ENCODE data around the gene GPR17.

The GPR17 gene

GRCh38 chr2:127671557-127672302, 25.8 kb downstream of the GPR17 start:
- no peak for DNase-seq (ENCODE audit: low read depth)

DNA sequence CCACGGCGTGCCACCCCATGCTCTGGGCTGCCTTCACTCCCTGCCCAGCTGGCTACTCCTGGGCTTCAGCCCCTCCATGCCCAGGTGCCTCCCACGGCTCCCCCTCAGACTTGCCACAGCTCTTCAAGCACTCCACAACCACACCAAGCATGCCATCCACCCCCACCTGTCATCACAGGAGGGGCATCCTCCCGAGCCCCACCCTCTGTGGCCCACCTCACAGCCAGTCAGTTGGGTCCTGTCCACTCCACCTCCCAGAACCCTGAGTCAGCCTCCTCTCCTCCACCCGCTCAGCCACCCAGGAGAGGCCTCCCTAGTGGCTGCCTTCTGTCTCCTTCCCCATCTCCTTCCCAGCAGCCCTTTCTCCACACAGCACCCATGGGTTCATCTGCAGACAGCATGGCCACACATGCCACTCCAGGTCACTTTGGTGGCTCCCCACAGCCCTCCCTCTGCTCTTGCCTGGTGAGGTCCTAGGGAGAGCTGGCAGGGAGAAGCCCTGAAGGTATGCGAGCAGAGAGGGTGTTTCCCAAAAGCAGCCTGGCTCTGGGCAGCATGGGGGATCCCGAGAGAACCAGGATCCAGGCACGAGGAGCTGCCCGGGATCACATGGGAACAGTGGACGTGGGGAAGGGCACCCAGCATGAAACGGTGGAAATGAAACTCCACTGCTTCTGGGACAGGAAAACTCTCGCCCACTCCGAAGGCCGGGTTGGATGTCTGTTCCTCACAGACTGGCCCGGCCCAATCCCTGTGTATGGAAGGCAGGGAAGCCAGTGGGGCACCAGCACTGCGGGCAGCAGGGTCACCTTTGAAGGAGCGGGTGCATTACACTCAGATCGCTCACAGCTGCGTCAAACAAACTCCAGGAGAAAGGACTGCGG, 26.6 kb downstream of the GPR17 start:
- DNase-seq (ENCODE audit: low read depth): no peak

GRCh38 chr2:127673291-127674069, 27.5 kb downstream of the GPR17 start:
- DNase-seq (ENCODE audit: low read depth): no peak

- DNase-seq (ENCODE audit: low read depth): no peak
These were observed 28.6 kb downstream of the GPR17 start for GRCh38 chr2:127674241-127675209.

GRCh38 chr2:127675331-127676261, 29.6 kb downstream of the GPR17 start, which contains the start of gene LIMS2:
TSS of gene LIMS2 (minus strand) at chr2:127675530. CDS start at chr2:127675024, 506 bp downstream.
- no peak for DNase-seq (ENCODE audit: low read depth)

- no peak for DNase-seq (ENCODE audit: low read depth)
These were observed 31.0 kb downstream of the GPR17 start for GRCh38 chr2:127676906-127677305.

DNA sequence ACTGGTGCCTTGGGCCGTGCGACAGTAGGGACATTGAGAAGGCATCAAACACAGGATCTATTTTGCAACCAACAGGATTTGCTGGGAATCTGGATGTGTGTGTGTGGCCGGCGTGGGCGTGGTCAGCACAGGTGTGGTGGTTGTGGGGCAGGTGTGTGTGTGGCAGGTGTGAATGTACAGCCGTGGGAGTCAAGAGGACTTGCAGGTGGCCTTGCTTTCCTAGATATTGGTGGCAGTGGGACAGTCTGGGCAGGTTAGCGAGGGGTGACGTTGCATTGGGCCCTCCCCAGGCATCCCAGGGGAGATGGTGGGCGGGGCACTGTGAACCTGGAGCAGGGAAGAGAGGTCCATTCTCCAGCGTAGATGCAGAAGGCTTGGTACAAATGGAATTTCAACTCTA, 32.6 kb downstream of the GPR17 start:
- no peak for DNase-seq (ENCODE audit: low read depth)

DNA sequence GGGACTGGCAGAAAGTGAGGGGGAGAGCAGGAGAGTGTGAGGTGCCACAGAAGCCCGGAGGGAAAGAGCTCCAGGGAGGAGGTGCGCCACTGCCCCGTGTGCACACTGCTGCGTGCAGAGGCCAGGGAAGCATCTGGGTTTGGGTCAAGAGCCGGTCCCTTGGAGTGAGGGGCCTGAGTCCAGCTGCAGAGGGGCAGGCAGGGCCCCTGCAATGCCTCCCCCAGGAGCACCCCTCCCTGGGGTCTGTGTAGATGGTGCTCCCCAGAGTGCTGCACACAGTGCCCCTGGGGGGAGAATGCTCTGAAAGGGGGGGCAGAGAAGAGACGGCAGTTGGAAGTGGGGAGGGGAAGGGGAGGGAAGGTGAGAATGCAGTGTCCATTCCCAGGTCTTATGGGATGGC, 33.0 kb downstream of the GPR17 start:
- DNase-seq (ENCODE audit: low read depth): no peak

GRCh38 chr2:127679680-127680361, 33.9 kb downstream of the GPR17 start:
- no peak for DNase-seq (ENCODE audit: low read depth)

GRCh38 chr2:127680706-127681287, 34.8 kb downstream of the GPR17 start:
- no peak for DNase-seq (ENCODE audit: low read depth)

DNA sequence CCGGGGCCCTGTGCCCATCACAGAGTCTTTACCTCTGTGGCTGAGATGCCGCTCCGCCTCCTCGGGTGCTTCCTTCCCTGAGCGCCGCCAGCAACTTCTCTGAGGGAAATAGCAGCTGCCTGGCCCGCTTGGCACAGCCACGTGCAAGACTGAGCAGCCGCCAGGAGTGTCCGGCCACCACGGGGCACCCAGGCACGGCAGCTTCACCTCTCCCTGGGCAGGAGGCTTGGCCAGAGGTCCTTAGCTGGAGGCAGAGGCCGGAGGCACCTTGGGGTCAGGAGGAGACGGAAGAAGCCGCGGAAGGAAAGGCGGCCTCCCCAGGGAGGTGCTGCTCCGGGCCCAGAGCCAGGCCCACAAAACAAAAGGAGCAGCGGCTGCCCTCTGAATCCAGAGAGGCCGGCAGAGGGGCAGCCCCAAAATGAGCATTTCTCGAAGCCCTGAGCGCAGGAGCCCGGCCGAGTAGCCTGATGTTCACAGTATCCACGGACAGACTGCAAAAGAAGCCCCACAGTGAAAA, 35.4 kb downstream of the GPR17 start:
- no peak for DNase-seq (ENCODE audit: low read depth)

DNA sequence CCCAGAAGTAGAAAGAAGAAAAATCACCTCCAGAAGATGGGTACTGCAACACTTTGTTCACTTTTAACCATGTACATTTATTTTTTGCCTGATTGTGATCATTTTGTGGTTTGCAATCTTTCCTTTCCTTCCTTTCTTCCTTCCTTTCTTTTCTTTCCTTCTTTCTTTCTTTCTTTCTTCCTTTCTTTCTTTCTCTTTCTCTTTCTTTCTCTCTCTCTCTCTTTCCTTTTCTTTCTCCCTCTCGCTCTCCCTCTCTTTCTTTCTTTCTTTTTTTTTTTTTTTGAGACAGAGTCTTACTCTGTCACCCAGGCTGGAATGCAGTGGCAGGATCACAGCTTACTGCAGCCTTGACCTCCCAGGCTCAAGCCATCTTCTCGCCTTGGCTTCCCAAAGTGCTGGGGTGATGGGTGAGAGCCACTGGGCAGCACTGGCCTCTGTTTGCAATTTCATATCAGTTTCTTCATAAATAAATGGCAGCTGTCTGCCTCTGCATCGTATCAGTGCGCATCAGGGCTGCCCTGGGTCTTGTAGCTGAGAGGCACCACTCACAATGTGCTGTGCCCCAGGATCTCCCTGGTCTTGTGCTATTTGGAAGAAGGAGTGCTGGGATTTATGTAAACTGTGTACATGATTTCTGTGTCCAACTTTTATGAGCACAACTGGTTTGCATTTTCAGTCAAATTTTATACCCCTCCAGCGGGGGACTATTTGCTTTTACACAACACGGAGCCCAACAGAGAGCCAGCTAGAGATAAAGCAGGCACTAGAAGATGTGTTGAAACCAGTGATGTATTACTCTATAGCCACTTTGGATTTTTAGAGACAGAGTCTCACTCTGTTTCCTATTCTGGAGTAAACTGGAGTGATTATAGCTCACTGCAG, 36.3 kb downstream of the GPR17 start:
- no peak for DNase-seq (ENCODE audit: low read depth)

DNA sequence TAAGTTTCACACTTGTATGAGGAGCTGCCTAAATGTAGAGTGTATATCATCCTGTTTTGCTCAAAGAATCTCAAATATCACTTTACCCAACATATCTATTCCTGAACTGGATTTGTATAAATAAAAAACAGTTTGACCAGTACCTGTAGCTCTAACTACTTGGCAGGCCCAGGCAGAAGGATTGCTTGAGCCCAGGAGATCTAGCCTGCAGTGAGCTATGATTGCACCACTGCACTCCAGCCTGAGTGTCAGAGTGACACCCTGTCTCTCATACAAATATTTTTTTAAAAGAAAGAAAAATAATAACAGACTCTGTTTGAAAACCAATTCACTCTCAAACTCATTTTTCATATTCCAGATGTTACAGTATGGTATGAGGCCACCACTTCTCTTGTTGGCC, 37.1 kb downstream of the GPR17 start:
- no peak for DNase-seq (ENCODE audit: low read depth)

GRCh38 chr2:127683757-127684156, 37.8 kb downstream of the GPR17 start:
- no peak for DNase-seq (ENCODE audit: low read depth)

- no peak for DNase-seq (ENCODE audit: low read depth)
These were observed 39.6 kb downstream of the GPR17 start for GRCh38 chr2:127685410-127686080.

DNA sequence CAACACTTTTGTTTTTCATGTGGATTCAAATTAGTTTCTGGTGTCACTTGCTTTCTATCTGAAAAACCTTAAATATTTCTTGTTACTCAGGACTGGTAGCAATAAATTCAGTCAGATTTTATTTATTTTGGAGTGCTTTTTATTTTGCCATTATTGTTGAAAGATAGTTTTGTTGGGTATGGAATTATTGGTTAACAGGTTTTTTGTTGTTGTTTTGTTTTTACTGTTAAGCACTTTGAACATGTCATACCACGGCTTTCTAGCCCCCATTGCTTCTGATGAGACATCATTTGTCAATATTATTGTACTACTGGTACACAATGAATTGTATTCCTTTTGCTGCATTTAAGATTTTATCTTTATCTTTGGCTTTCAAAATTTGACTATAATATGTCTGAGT, 42.5 kb downstream of the GPR17 start:
- DNase-seq (ENCODE audit: low read depth): no peak

GRCh38 chr2:127690696-127691095, 44.7 kb downstream of the GPR17 start:
- DNase-seq (ENCODE audit: low read depth): no peak

All from activated T-helper 9 cell treated with anti-CD3 and anti-CD28 coated beads, Interleukin-2, amount 50 U/mL, for 16 hours (primary cell).